GM12875 (cell line): Measurements from ENCODE around the gene BACE1.

Experiments used
- H3K4me3 ChIP-seq: one replicate; pipeline ENCODE4 v1.5.1; 2011; ENCODE audit warnings: low read depth, low read length, control low read depth
- CTCF ChIP-seq: IDR thresholded peaks from 2 replicates; pipeline ENCODE4 v1.5.1; 2011; ENCODE audit warnings: low read depth, mild to moderate bottlenecking, control low read depth, inconsistent platforms, low read length, moderate library complexity, borderline replicate concordance; ENCODE audit not compliant: insufficient read depth

Gene BACE1

GRCh38 chr11:117318738-117319137 is 2.7 kb upstream of the BACE1 start:
- no peak for TF ChIP-seq CTCF

GRCh38 chr11:117315285-117316196 is 515 bp downstream of the BACE1 start:
- no peak for TF ChIP-seq CTCF
- peak overlapping the region; percentile 31 for H3K4me3 ChIP-seq

More at GRCh38 chr11:117318738-117319137, 2.7 kb upstream of the BACE1 start:
- H3K4me3 ChIP-seq: no peak overlapping the region

- no peak for TF ChIP-seq CTCF
- no peak overlapping the region for H3K4me3 ChIP-seq
Measured at GRCh38 chr11:117314840-117315239, 1.2 kb downstream of the BACE1 start.

- H3K4me3 ChIP-seq: no peak overlapping the region
- TF ChIP-seq CTCF: no peak
Measured at GRCh38 chr11:117313828-117314768, 2.0 kb downstream of the BACE1 start.

- H3K4me3 ChIP-seq: no peak overlapping the region
- no peak for TF ChIP-seq CTCF
Measured at GRCh38 chr11:117313091-117313490, 3.0 kb downstream of the BACE1 start.

- no peak overlapping the region for H3K4me3 ChIP-seq
- no peak for TF ChIP-seq CTCF
Measured at GRCh38 chr11:117309310-117309709, 6.7 kb downstream of the BACE1 start.
